AG04450 (cell line): ENCODE measurements around the gene CACNA2D3. TPM values are rescaled to one million over a fixed set of nuclear protein-coding genes. Genes with fewer than 3 reads are reported as not detected.

Experiments
- CTCF ChIA-PET: fragments of 300-600, 350-600 bp; formaldehyde crosslinking; extraction: SDS; loops from one replicate; lab custom pipeline; 2022; ENCODE audit warnings: antibody characterized with exemption, inconsistent platforms; lab: Charles Lee
- POLR2A ChIA-PET: fragments of 350-600 bp; formaldehyde crosslinking; extraction: SDS; loops from one replicate; lab custom pipeline; 2021; ENCODE audit warnings: antibody characterized with exemption, inconsistent platforms; lab: Yijun Ruan, JAX
- DNase-seq: peaks from one replicate; pipeline ENCODE4 v3.0.0-alpha.2; 2011; ENCODE audit warnings: low read depth, low spot score
- H3K27ac ChIP-seq: one replicate; pipeline ENCODE4 v1.5.1; 2012; ENCODE audit warnings: low read depth, low read length, control low read depth
- H3K27me3 ChIP-seq: one replicate; pipeline ENCODE4 v1.6.0; 2012; ENCODE audit warnings: low read length; ENCODE audit not compliant: control insufficient read depth, insufficient read depth
- H3K4me3 ChIP-seq: 2 replicates; pipeline ENCODE4 v1.5.1; 2011; ENCODE audit warnings: mild to moderate bottlenecking, low read depth, low read length, control low read depth
- H3K9me3 ChIP-seq: 2 replicates; pipeline ENCODE4 v1.5.1; 2012; ENCODE audit warnings: low read length; ENCODE audit not compliant: control insufficient read depth, insufficient read depth
- polyA plus RNA-seq: library from polyadenylated mRNA; depleted of rRNA; stranded (reverse); fragments of >200 nt; gene quantifications from 2 replicates; pipeline ENCODE4 v1.2.3, GENCODE V29; 2011
- TF ChIP-seq, protein P1 (sequence below): IDR thresholded peaks from 2 replicates; pipeline ENCODE4 v1.5.1; 2011; ENCODE audit warnings: low read depth, low read length, control low read depth, inconsistent platforms

CACNA2D3 gene
- polyA plus RNA-seq, 1 experiment: 0.32 TPM

DNA sequence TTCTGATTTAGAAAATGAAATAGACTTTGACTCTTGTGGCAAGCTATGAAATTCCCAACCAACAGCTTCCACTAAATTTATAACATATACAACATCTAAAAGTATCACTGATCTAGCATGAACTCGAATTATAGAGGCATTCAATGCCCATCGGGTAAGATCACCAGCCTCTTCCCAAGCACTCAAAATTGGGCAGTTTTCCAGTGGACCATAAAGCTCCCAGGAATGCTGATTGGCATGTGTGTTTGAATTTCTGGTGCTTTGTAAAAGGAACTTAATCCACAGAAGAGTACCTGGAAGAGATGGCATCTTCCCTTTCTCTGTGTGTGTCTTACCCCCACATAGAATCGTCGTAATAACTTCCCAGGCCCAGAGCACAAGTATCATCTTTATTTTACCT lies 795.5 kb downstream of the CACNA2D3 start:
- no peak for DNase-seq
- POLR2A ChIA-PET: no interaction called here
- H3K9me3 ChIP-seq: no peaks in the 10 kb centered on the region
- H3K4me3 ChIP-seq: no peak overlapping the region
- no peaks in the 10 kb centered on the region for H3K27me3 ChIP-seq
- TF ChIP-seq, protein P1, sequence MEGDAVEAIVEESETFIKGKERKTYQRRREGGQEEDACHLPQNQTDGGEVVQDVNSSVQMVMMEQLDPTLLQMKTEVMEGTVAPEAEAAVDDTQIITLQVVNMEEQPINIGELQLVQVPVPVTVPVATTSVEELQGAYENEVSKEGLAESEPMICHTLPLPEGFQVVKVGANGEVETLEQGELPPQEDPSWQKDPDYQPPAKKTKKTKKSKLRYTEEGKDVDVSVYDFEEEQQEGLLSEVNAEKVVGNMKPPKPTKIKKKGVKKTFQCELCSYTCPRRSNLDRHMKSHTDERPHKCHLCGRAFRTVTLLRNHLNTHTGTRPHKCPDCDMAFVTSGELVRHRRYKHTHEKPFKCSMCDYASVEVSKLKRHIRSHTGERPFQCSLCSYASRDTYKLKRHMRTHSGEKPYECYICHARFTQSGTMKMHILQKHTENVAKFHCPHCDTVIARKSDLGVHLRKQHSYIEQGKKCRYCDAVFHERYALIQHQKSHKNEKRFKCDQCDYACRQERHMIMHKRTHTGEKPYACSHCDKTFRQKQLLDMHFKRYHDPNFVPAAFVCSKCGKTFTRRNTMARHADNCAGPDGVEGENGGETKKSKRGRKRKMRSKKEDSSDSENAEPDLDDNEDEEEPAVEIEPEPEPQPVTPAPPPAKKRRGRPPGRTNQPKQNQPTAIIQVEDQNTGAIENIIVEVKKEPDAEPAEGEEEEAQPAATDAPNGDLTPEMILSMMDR: no peak
- H3K27ac ChIP-seq: no peak overlapping the region
- CTCF ChIA-PET: interaction anchor here (1.0 kb wide), 1 partner anchor 23 kb away, joined by 3 read pairs; no protein-coding TSS in a partner anchor

DNA sequence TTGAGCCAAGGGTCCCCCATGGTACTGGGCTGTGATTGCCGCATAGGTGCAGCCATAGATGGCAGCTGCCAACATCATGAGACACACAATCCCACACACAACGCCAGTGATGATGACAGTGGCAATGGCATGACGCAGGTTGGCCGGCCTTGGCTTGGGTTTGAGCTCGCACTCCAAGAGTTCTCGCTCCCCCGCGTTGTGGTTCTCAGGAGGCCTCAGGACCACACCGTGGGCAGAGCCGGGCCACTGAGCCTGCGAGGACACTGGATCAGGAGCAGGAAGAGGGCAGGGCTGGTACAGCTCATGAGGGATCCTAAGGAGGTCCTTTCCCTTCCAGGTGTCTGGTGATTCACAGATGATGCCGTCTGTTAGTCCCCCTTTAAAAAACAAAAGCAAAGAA lies 796.2 kb downstream of the CACNA2D3 start:
- TF ChIP-seq, protein P1: no peak
- no peak overlapping the region for H3K27ac ChIP-seq
- POLR2A ChIA-PET: no interaction called here

DNA sequence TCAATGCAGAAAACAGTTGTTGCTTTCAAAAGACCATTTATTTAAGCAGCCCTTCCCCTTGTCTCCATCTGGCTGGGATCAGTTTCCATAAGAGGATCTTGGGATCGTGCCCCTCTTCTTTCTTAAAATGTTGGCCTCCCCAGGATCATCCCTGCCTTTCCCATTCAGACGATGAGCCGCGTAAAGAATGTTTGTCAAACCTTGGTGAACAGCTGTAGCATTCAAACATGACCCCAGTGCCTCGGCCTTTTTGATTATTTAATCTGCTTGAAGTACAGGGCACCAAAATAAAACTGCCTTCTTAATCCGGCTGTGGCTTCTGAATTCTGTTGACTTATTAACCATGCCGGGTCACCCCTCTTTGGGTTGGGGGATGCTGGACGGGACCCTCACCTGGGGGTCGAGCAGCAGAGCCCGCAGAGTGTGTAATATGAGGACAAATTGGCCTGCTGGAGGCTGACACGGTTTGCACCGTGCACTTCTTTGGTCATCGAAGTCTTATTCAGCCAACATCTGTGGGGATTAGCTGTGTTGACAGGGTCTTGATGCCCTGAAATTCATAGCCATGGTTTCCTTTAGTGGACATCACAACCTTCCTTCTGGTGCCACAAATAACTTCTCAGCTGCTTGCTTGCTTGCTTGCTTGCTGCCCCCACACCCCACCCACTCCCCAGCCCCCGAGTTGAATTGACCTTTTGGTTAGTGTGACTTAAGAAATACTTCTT lies 805.9 kb downstream of the CACNA2D3 start, which contains the start of gene LRTM1:
TSS of gene LRTM1 (minus strand) at position 14 of the 725 bp plus-strand sequence. CDS start 148 bp downstream, outside the sequence.
- ChIA-PET POLR2A (no interaction called here), CTCF (no interaction called here)
- TF ChIP-seq, protein P1: no peak
- Histone ChIP-seq H3K27ac (no peak within 1 kb of the TSS), H3K9me3 (no peaks in the 10 kb centered on the region), H3K27me3 (peaks cover 5% of the 10 kb centered on the region), H3K4me3 (no peak within 1 kb of the TSS)
- no peak for DNase-seq

More for the DNA sequence above, 796.2 kb downstream of the CACNA2D3 start:
- no peaks in the 10 kb centered on the region for H3K9me3 ChIP-seq
- peaks cover 4% of the 10 kb centered on the region for H3K27me3 ChIP-seq
- H3K4me3 ChIP-seq: no peak overlapping the region
- CTCF ChIA-PET: interaction anchor here (0.7 to 1.0 kb wide), 2 partner anchors 11 to 24 kb away, joined by 3 read pairs; no protein-coding TSS in a partner anchor
- DNase-seq: no peak

DNA sequence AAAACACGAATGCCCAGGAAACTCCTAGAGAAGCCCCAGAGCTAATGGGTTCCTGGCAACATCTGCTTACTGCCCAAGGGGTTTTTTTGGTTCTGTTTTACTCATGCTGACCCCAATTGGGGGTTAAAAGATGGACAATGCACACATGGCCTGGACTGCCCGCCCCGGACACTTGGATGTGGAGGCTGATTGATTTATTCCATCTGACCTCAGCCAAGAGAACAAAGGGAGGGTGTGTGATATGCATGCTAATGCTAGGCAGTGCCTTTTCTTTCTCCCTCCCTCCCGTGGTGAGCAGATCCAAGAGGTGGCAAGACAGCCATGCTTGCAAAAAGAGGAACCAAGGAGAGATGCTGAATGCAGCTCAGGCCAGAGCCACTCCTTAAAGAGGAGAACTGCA lies 808.8 kb downstream of the CACNA2D3 start:
- peaks cover 3% of the 10 kb centered on the region for H3K27me3 ChIP-seq

DNA sequence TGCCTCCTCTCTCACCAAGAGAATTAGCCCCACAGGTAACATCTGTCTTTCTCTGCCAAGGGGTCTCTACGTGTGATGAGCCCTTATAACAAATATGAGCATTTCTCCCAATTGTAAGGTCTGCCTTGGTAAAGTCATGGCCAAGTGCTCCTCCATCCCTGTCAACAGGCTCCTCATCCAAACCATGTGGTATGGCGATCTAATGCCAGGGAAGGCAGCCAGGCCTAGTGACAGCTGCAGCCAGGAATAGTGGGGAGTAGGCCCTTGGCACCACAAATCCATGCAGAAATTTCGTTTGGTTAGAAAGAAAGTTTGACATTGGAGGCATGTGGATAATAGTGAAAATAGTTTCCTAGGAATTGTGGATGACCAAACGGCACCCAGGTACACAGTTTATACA lies 810.3 kb downstream of the CACNA2D3 start:
- Histone ChIP-seq H3K9me3 (no peaks in the 10 kb centered on the region), H3K27ac (no peak overlapping the region), H3K4me3 (no peak overlapping the region), H3K27me3 (peaks cover 4% of the 10 kb centered on the region)
- TF ChIP-seq, protein P1: no peak
- POLR2A ChIA-PET: no interaction called here
- CTCF ChIA-PET: no interaction called here
- DNase-seq: no peak

More for the DNA sequence above, 808.8 kb downstream of the CACNA2D3 start:
- Histone ChIP-seq H3K4me3 (no peak overlapping the region), H3K27ac (no peak overlapping the region), H3K9me3 (no peaks in the 10 kb centered on the region)
- no peak for DNase-seq
- ChIA-PET POLR2A (no interaction called here), CTCF (no interaction called here)
- TF ChIP-seq, protein P1: no peak
